SU-DHL-6 (cell line): Measurements from ENCODE around the gene THEM4.
"Not testable (repeated sequence)": the region's sequence is repeated elsewhere in the genome, so short reads cannot be mapped to it uniquely, and the experiment has no call there.

ENCODE experiments used
- EZH2phosphoT487 ChIP-seq: fragments of 200-600 bp; sonication (generic), shearing (Covaris generic); conservative IDR thresholded peaks from 2 replicates; pipeline ENCODE4 v1.6.1; 2018; ENCODE audit warnings: mild to moderate bottlenecking, antibody characterized with exemption, low read length, moderate library complexity, mixed read lengths
- TF ChIP-seq, protein P1 (sequence below): fragments of 200-600 bp; sonication (generic); IDR thresholded peaks from one replicate; pipeline ENCODE4 v1.5.1; 2017; ENCODE audit warnings: antibody characterized with exemption, mild to moderate bottlenecking, low read length, moderate library complexity; ENCODE audit not compliant: insufficient read depth, poor library complexity, severe bottlenecking

DNA sequence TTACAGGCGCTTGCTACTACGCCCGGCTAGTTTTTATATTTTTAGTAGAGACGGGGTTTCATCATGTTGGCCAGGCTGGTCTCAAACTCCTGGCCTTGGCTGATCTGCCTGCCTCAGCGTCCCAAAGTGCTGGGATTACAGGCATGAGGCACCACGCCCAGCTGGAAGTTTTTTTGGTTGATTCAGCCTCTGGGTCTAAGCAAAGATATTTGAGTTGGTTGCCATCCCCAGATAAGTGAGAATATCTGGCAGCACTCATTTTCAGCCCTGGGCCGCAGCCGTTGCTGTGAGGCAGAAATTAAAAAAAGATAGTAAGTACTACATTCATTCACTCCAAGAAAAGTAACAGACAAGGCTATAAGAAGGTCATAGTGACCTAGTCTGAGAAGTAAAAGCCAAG is 53.8 kb downstream of the THEM4 start:
- TF ChIP-seq, protein P1, sequence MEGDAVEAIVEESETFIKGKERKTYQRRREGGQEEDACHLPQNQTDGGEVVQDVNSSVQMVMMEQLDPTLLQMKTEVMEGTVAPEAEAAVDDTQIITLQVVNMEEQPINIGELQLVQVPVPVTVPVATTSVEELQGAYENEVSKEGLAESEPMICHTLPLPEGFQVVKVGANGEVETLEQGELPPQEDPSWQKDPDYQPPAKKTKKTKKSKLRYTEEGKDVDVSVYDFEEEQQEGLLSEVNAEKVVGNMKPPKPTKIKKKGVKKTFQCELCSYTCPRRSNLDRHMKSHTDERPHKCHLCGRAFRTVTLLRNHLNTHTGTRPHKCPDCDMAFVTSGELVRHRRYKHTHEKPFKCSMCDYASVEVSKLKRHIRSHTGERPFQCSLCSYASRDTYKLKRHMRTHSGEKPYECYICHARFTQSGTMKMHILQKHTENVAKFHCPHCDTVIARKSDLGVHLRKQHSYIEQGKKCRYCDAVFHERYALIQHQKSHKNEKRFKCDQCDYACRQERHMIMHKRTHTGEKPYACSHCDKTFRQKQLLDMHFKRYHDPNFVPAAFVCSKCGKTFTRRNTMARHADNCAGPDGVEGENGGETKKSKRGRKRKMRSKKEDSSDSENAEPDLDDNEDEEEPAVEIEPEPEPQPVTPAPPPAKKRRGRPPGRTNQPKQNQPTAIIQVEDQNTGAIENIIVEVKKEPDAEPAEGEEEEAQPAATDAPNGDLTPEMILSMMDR = not testable (repeated sequence)
- TF ChIP-seq EZH2phosphoT487 = not testable (repeated sequence)
